Measurements from ENCODE around the gene ANK3.

DNA sequence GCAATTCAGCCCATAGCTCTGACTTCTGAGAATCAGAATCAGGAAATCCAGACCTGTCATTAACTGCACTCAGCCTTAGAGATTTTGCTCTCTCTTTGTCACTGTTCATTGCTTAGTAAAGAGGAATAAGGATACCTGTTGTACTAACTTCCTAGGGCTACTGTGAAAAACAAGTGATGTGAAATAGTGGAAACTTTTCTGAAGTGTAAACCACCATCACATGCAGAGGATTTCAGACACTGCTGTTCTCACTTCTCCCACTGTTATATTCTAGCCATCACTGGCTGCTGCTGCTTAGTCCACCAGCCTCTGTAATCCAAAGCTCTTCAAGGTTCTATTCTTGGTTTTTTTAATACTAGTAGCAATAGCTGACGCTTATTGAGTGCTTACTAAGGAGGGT lies 353.7 kb downstream of the ANK3 start:
- TF ChIP-seq, protein P1, sequence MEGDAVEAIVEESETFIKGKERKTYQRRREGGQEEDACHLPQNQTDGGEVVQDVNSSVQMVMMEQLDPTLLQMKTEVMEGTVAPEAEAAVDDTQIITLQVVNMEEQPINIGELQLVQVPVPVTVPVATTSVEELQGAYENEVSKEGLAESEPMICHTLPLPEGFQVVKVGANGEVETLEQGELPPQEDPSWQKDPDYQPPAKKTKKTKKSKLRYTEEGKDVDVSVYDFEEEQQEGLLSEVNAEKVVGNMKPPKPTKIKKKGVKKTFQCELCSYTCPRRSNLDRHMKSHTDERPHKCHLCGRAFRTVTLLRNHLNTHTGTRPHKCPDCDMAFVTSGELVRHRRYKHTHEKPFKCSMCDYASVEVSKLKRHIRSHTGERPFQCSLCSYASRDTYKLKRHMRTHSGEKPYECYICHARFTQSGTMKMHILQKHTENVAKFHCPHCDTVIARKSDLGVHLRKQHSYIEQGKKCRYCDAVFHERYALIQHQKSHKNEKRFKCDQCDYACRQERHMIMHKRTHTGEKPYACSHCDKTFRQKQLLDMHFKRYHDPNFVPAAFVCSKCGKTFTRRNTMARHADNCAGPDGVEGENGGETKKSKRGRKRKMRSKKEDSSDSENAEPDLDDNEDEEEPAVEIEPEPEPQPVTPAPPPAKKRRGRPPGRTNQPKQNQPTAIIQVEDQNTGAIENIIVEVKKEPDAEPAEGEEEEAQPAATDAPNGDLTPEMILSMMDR (IDR thresholded peaks at IDR 0.05) = no peak
- no peak for TF ChIP-seq POLR2AphosphoS5 (IDR thresholded peaks at IDR 0.05)

All from breast epithelium (tissue), 3 donors.